Measurements from ENCODE around the gene REXO4. TPM values are rescaled to one million over a fixed set of nuclear protein-coding genes. Genes with fewer than 3 reads are reported as not detected.

REXO4 gene
- total and polyA plus RNA-seq, 2 of the 13 experiments (the other 11 are each of a cell fraction or from before 2014, with no cell fraction given), result 18.5 to 30.4 TPM

GRCh38 chr9:133390713-133391112 lies 27.1 kb downstream of the REXO4 start (continued):
- TF ChIP-seq, protein P1, sequence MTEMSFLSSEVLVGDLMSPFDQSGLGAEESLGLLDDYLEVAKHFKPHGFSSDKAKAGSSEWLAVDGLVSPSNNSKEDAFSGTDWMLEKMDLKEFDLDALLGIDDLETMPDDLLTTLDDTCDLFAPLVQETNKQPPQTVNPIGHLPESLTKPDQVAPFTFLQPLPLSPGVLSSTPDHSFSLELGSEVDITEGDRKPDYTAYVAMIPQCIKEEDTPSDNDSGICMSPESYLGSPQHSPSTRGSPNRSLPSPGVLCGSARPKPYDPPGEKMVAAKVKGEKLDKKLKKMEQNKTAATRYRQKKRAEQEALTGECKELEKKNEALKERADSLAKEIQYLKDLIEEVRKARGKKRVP (CRISPR knock-in tag; IDR thresholded peaks at IDR 0.05), result peak in 1 of 2 experiments; percentile 73; a peak in 2 of 4 replicates
- no peak for TF ChIP-seq ZNF746 (CRISPR knock-in tag; IDR thresholded peaks at IDR 0.05)
- TF ChIP-seq ZNF337 (CRISPR knock-in tag; IDR thresholded peaks at IDR 0.05; ENCODE audit: borderline replicate concordance, low read depth), result no peak
- no peak for TF ChIP-seq NR1H2 (CRISPR knock-in tag; IDR thresholded peaks at IDR 0.05; ENCODE audit: borderline replicate concordance, low read depth)
- no peak for TF ChIP-seq ZIK1 (CRISPR knock-in tag; IDR thresholded peaks at IDR 0.05; ENCODE audit: borderline replicate concordance, low read depth)
- no peak for TF ChIP-seq PPARG (CRISPR knock-in tag; conservative IDR thresholded peaks at IDR 0.05)
- no peak for TF ChIP-seq ZNF44 (CRISPR knock-in tag; IDR thresholded peaks at IDR 0.05)
- no peak for TF ChIP-seq FOSL1 (CRISPR knock-in tag; IDR thresholded peaks at IDR 0.05; ENCODE audit: borderline replicate concordance)
- no peak for TF ChIP-seq ZFP37 (CRISPR knock-in tag; IDR thresholded peaks at IDR 0.05; ENCODE audit: borderline replicate concordance)
- no peak for TF ChIP-seq ZNF644 (CRISPR knock-in tag; IDR thresholded peaks at IDR 0.05; ENCODE audit: low read depth)
- TF ChIP-seq KMT2B (CRISPR knock-in tag; IDR thresholded peaks at IDR 0.05), result no peak
- 0 out of 2 replicates have a peak, but pooled peaks have one; percentile 20 for TF ChIP-seq ZBTB26 (CRISPR knock-in tag; IDR thresholded peaks at IDR 0.05; ENCODE audit: borderline replicate concordance)
- no peak for TF ChIP-seq MXI1 (IDR thresholded peaks at IDR 0.05; ENCODE audit: borderline replicate concordance, low read depth, low read length)
- no peak for TF ChIP-seq JUND (CRISPR knock-in tag; IDR thresholded peaks at IDR 0.05)
- no peak for TF ChIP-seq YY1 (IDR thresholded peaks at IDR 0.05; ENCODE audit: insufficient read depth, insufficient replicate concordance, low read depth, low read length)
- TF ChIP-seq, protein P2, sequence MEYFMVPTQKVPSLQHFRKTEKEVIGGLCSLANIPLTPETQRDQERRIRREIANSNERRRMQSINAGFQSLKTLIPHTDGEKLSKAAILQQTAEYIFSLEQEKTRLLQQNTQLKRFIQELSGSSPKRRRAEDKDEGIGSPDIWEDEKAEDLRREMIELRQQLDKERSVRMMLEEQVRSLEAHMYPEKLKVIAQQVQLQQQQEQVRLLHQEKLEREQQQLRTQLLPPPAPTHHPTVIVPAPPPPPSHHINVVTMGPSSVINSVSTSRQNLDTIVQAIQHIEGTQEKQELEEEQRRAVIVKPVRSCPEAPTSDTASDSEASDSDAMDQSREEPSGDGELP (IDR thresholded peaks at IDR 0.05; ENCODE audit: borderline replicate concordance, low read depth), result peak; percentile 89; the same call in 1 of the 2 replicates
- TF ChIP-seq XBP1 (CRISPR knock-in tag; IDR thresholded peaks at IDR 0.05), result no peak
- no peak for TF ChIP-seq ZBTB3 (CRISPR knock-in tag; IDR thresholded peaks at IDR 0.05; ENCODE audit: borderline replicate concordance, low read depth)
- TF ChIP-seq ISX (CRISPR knock-in tag; conservative IDR thresholded peaks at IDR 0.05), result no peak
- TF ChIP-seq KAT8 (CRISPR knock-in tag; IDR thresholded peaks at IDR 0.05), result no peak
- no peak for TF ChIP-seq LCORL (IDR thresholded peaks at IDR 0.05)
- 0 out of 2 replicates have a peak, but pooled peaks have one; percentile 29 for TF ChIP-seq LCORL (CRISPR knock-in tag; IDR thresholded peaks at IDR 0.05)
- no peak for TF ChIP-seq AGO1 (IDR thresholded peaks at IDR 0.05; ENCODE audit: low read depth, low read length, poor library complexity, severe bottlenecking)
- TF ChIP-seq ZNF674 (CRISPR knock-in tag; IDR thresholded peaks at IDR 0.05; ENCODE audit: low read depth), result no peak
- TF ChIP-seq ZNF776 (CRISPR knock-in tag; IDR thresholded peaks at IDR 0.05), result no peak
- TF ChIP-seq, protein P3, sequence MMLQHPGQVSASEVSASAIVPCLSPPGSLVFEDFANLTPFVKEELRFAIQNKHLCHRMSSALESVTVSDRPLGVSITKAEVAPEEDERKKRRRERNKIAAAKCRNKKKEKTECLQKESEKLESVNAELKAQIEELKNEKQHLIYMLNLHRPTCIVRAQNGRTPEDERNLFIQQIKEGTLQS (CRISPR knock-in tag; IDR thresholded peaks at IDR 0.05), result no peak
- TF ChIP-seq CCAR2 (optimal IDR thresholded peaks at IDR 0.05; ENCODE audit: low read depth, low read length), result no peak
- no peak for TF ChIP-seq ZNF101 (CRISPR knock-in tag; IDR thresholded peaks at IDR 0.05; ENCODE audit: borderline replicate concordance, low read depth)
- TF ChIP-seq ZNF383 (CRISPR knock-in tag; IDR thresholded peaks at IDR 0.05; ENCODE audit: borderline replicate concordance), result no peak
